ENCODE data around the gene MAP1LC3B.

Gene MAP1LC3B

GRCh38 chr16:87391950-87392820 lies at the start of gene MAP1LC3B:
TSS of gene MAP1LC3B (plus strand) at chr16:87392336. CDS start at chr16:87392428, 92 bp downstream.
- DNase-seq: peak; percentile 98

- DNase-seq: no peak
These were observed 49.6 kb upstream of the MAP1LC3B start for GRCh38 chr16:87342504-87342903.

- no peak for DNase-seq
These were observed 49.0 kb upstream of the MAP1LC3B start for GRCh38 chr16:87342978-87343752.

- no peak for DNase-seq
These were observed 48.4 kb upstream of the MAP1LC3B start for GRCh38 chr16:87343753-87344050.

- DNase-seq: no peak
These were observed 47.8 kb upstream of the MAP1LC3B start for GRCh38 chr16:87344165-87344930.

- peak; percentile 66 to 69 for DNase-seq
These were observed 47.1 kb upstream of the MAP1LC3B start for GRCh38 chr16:87344931-87345631.

- DNase-seq: no peak
These were observed 46.3 kb upstream of the MAP1LC3B start for GRCh38 chr16:87345726-87346424.

- DNase-seq: no peak
These were observed 45.5 kb upstream of the MAP1LC3B start for GRCh38 chr16:87346517-87347060.

- no peak for DNase-seq
These were observed 44.1 kb upstream of the MAP1LC3B start for GRCh38 chr16:87347932-87348615.

GRCh38 chr16:87348616-87349157 lies 43.4 kb upstream of the MAP1LC3B start:
- DNase-seq: no peak

GRCh38 chr16:87350031-87350430 lies 42.1 kb upstream of the MAP1LC3B start:
- DNase-seq: no peak

GRCh38 chr16:87350681-87351319 lies 41.3 kb upstream of the MAP1LC3B start:
- DNase-seq: no peak

GRCh38 chr16:87351320-87351698 lies 40.8 kb upstream of the MAP1LC3B start:
- DNase-seq: no peak

GRCh38 chr16:87352818-87353217 lies 39.3 kb upstream of the MAP1LC3B start:
- no peak for DNase-seq

- DNase-seq: no peak
These were observed 38.5 kb upstream of the MAP1LC3B start for GRCh38 chr16:87353613-87354012.

- no peak for DNase-seq
These were observed 35.7 kb upstream of the MAP1LC3B start for GRCh38 chr16:87356491-87356853.

- DNase-seq: no peak
These were observed 33.9 kb upstream of the MAP1LC3B start for GRCh38 chr16:87358250-87358649.

GRCh38 chr16:87358696-87359095 lies 33.4 kb upstream of the MAP1LC3B start:
- no peak for DNase-seq

- DNase-seq: no peak
These were observed 33.0 kb upstream of the MAP1LC3B start for GRCh38 chr16:87359121-87359520.

- DNase-seq: no peak
These were observed 31.1 kb upstream of the MAP1LC3B start for GRCh38 chr16:87360862-87361610.

Measured in CD4-positive, alpha-beta T cell treated with Interleukin-4 for 1 hour (primary cell).